Raji (cell line): ENCODE results near the gene EXD2.

Experiments
- POLR2A ChIP-seq: IDR thresholded peaks from 2 replicates; pipeline ENCODE4 v1.6.1; 2011; ENCODE audit warnings: low read depth, low read length, control low read depth; ENCODE audit not compliant: insufficient read depth

EXD2 gene

DNA sequence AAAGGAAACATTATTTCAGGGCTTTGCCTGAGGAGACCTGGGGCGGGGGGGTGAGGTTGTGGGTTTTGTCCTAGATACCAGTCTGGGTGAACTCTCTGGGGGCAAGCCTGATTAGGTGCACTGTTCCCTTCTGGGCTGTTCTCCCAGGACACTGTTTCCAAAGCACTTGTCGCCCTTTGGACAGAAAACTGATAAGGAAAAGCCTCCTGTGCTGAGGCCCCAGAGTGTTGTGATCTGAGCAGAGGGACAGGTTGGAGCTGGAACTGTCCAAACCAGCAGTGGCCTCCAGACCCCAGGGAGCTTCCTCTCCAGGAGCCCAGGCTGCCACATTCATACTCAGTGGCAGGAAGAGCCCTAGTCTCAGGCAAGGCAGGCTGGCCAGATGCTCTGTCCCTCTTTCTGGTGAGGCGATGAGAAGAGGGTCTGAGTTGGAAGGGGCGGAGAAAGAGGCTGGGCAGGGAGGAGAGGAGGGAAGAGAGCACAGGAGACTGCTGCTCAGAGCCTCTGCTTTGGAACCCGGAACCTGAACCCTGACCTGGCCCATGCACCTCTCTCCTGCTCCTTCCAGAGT is 70.5 kb downstream of the EXD2 start:
- TF ChIP-seq POLR2A: no peak

DNA sequence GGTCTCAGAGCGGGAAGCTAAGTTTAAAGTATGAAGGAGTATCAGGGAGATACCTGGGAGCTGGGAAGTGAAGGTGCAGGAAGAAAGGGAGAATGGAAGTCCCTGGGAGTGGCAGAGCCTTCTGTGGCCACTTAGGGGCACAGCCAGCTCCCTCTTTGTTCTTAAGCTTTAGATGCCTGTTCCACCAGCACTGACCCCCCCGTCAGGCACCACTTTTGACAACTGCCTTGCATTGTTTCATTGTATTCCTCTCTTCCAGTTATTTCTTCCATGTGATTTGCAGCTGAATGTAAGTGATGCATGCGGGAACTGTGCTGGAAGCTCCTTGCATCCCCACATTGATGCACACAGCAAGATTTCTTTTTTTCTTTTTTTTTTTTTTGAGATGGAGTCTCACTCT is 71.2 kb downstream of the EXD2 start:
- TF ChIP-seq POLR2A: no peak

GRCh38 chr14:69263364-69263763 is 72.1 kb downstream of the EXD2 start:
- no peak for TF ChIP-seq POLR2A

DNA sequence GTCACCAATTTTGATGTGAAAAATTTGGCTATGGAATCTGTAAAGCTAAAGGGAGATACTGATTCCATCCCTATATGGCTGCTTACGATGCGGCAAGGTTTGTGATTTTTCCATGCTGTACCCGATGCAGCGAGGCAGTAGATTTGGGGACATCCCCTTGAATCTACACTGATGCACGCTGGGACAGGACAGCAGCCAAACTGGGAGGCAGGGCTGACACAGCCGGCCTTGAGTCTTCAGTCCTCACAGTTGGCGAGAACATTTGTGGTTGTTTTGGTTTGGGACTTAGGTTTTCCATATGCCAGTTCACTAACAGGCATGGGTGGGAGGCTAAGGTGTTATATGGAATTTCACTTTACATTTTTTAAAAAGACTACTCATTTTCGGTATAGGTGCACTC is 72.5 kb downstream of the EXD2 start:
- no peak for TF ChIP-seq POLR2A

- TF ChIP-seq POLR2A: no peak
Observed at GRCh38 chr14:69266572-69267345, 75.5 kb downstream of the EXD2 start.

DNA sequence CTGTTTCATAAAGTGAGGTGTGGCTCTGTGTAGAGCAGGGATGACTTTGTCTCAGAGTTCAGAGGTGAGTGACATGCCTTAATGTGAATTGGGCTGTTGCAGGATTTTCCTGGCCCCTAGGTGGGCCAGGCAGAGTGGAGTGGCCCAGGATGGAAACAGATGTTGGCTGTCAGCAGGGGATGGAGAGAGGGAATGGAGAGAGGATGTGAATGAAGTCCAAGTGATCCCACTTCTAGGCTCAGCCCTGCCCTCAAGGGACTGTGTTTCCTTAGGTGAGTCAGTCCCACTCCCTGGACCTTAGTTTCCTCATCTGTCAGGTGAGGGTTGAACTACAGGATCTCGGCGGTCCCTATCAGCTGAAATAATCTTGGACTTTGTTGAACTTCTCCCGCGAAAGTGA is 76.2 kb downstream of the EXD2 start:
- no peak for TF ChIP-seq POLR2A

- TF ChIP-seq POLR2A: no peak
Observed at GRCh38 chr14:69268223-69268622, 76.9 kb downstream of the EXD2 start.

- TF ChIP-seq POLR2A: no peak
Observed at GRCh38 chr14:69268763-69269162, 77.5 kb downstream of the EXD2 start.

GRCh38 chr14:69269381-69269780 is 78.1 kb downstream of the EXD2 start:
- no peak for TF ChIP-seq POLR2A

DNA sequence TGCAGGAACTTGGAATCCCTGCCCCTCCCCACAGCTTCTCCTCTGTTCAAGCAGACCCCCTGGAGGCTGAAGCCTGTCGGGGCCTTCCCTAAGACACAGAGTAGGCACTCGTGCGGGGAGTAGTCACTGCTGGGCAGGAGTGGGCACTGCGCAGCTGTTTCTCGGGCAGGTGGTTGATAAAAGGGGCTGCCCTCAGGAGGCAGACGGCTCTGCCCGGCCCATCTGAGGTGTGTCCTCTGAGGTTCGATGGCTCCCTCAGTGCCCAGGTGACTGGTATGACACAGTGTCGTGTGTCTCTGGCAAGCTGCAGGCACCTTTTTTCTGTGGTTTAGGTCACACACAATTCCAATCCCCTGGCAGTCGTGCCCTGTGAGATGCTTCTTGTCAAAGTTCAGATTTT is 78.8 kb downstream of the EXD2 start:
- TF ChIP-seq POLR2A: no peak

DNA sequence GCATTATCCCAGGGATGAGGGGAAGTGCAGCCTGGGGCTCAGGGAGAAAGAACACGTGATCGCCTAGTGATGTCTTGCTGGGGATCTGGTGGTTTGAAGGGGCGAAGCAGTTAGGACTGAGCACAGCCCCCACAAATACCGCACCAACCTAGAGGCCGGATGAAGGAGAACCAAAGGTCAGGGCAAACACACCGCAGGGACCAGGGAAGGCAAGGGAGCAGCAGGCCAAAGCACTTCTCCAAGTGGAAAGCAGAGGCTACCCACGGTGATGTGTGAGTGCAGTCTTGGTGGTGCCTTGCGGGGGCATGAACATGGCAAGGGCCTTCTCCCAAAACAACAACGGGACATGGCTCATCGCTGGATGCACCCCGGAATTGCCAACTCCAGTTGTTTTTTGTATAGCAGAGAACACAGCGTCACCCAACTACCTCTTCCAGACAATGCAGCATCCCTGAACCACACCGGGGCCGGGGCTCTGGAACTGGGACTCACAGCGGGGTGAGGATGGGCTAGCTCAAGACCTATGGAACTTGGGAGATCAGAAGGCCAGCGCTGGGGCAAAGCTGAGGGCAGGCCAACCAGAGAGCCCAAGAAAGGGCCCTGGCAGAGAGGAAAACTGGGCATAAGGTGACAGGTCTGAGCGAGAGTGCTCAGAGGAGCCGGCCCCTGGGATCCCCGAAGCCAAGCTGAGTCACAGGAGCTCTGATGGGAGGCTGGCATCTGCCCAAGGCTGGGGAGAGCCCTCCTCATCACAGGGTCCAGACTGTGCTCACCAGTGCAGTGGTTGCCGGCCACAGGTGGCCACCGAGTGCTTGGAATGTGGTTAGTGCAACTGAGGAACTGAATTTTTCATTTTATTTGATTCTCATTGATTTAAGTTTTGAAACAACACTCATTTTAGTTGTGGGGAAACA is 79.8 kb downstream of the EXD2 start:
- no peak for TF ChIP-seq POLR2A

DNA sequence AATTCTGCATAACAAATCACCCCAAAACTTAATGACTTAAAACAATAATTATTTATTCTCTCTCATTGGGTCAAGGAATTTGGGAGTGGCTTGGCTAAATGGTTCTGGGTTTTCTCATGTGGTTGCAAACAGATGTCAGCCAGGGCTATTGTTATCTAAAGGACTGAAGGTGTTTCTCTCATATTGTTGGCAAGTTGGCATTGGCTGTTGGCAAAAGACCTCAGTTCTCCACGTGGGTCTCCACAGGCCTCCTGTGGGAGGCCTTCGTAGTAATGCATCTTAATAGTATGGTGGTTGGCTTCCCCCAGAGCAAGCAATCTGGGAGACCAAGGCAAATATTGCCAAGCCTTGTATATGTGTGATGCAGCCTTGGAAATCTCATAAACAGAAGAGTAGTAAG is 83.0 kb downstream of the EXD2 start:
- no peak for TF ChIP-seq POLR2A

GRCh38 chr14:69275331-69275730 is 84.0 kb downstream of the EXD2 start:
- no peak for TF ChIP-seq POLR2A

GRCh38 chr14:69280746-69281291 is 89.5 kb downstream of the EXD2 start:
- TF ChIP-seq POLR2A: no peak

DNA sequence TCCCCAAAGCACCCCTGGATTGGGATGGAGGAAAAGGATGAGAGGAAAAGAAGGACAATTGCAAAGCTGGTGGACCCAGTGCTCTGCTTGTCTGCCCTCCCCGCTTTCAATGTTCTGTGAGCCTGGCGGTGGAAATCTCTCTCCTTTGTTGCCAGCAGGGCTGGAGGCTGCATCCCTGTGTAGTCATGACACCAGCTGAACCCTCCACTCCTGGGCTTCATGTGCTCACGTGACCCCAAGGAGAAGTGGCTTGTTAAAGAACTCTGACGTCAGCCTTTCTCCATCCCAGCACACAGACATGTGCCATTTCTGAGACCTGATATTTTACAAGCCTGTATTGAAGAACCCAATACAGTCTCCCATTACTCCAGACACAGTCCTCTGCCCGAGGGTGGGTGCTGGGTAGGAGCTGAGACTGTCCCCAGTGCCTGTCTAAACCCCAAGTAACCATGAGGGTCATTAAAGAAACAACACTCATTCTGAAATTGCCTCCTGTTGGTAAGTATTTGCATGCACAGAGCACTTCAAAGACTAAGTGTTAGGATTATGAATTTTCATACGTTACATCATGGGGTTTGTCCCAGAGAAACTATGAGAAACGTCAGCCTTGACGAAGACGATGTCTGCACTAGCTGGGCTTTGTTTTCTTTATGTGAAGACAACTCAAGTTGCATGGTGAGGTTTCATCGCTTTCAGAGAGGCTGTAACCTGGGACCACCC is 90.3 kb downstream of the EXD2 start:
- TF ChIP-seq POLR2A: no peak
